Inflammatory macrophage treated with lipopolysaccharide for 1 hour (primary cell): ENCODE results near the gene LMAN2L.
"Not testable (repeated sequence)": the region's sequence is repeated elsewhere in the genome, so short reads cannot be mapped to it uniquely, and the experiment has no call there.

Source experiments
- DNase-seq, 2 donors: peaks; one replicate each; pipeline ENCODE4 v3.0.0-alpha.2; 2020 to 2022

The LMAN2L gene

DNA sequence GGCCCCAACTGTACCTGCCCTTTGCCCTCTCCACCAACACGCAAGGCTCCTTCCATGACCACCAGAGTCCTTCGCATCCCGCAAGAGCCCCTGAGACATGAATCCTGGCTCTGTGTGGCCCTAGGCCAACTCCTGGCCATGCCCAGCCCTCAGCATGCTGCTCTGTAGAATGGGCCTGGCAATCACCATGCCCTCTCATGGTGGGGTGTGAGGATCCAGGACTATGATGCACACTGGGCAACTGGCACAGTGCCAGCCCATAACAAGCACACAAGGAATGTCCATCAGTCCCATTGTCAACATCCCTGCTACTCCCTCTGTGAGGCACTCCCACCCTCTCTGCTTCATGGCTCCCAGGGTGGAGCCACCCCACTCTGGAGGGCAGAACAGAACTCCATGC is 52.6 kb downstream of the LMAN2L start:
- no peak for DNase-seq

- no peak for DNase-seq
Observed at GRCh38 chr2:96685577-96686459, 54.0 kb downstream of the LMAN2L start.

DNA sequence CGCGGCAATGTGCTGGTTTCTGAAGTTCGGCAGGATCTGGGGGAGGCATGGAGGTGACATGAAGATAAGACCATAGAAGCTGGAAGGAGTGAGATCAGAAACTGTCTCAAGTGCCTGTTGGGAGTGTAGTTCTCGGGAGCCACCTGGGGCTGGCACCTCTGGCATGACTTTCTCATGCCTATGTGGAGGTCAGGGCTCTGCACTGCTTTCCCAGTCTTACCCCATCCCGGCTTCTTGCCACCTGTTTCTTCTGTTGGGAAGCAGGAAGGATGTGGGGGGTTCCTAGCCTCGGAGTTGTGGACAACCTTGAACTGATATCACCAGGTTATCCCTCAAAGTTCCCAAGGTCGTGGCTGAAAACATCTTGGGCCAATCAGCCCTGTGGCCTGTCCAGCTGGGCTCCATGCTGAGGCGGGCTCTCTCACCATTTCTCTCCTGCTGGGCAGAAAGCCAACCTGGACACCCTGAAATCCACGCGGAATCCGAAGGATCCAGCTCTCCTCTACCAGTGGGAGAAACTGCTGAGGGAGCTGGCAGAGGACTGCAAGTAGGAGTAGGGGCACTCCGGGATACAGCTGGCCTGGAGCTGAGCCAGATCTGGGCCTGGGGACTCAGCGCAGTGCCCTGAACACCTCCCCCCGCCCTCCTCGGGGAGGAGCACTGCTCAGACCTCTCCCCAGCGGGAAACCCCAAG is 54.8 kb downstream of the LMAN2L start:
- DNase-seq: no peak

- no peak for DNase-seq
Observed at GRCh38 chr2:96683972-96684820, 55.7 kb downstream of the LMAN2L start.

DNA sequence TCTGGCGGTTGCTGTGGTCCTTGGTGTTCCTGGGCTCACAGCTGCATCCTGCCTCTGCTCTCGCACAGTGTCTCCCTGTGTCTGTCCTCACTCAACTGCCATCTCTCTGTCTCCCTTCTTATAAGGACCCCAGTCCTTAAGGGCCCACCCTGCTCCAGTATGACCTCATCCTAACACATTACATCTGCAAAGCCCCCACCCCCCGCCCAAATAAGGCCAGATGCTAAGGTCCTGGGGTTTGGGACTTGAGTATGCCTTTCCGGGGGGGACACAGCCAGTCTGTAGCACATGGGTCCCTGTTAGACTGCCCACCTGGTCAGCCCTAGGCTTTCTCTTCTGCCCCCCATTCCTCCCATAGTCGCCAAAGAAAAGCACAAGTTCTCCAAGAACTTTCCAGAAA is 56.6 kb downstream of the LMAN2L start:
- no peak for DNase-seq

DNA sequence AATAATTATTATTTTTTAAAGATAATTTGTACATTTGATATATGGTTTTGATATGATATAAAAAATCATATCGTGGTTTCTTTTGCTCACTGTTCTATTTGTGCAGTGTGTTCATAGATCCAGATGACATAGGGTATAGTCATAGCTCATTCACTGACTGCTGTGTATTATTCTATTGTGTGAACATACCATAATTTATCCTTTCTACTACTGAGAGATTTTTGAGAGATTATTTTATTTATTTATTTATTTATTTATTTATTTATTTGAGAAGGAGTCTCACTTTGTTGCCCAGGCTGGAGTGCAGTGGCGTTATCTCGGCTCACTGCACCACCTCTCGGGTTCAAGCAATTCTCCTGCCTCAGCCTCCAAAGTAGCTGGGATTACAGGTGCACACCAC is 58.3 kb downstream of the LMAN2L start:
- DNase-seq: no peak

DNA sequence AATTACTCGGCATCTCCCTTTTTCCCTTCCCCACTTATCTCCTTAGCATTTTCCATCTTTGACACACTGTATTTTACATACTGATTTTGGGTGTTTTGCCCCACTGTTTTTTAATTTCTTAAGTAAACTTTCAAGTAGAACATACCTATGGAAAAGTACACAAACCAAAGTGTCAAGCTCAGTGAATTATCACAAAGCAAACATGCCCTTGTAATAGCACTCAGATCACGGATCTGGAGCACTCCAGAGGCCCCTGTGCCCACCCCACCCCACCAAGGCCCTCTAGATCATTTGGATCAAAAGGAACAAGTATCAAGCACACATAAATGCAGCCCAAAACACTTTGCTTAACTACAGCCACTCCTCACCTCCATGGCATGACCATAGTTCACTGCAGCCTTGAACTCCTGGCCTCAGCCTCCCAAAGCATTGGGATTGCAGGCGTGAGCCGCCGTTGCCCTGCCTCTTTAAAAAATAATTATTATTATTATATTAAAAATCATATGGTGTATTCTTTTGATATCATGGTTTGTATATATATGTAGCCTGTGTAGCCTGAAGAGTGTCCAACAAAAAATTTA is 59.2 kb downstream of the LMAN2L start:
- DNase-seq: no peak

GRCh38 chr2:96679848-96680247 is 60.0 kb downstream of the LMAN2L start:
- DNase-seq: no peak

GRCh38 chr2:96669539-96670215 is 70.2 kb downstream of the LMAN2L start:
- DNase-seq: no peak

GRCh38 chr2:96668771-96669170 is 71.1 kb downstream of the LMAN2L start:
- DNase-seq: no peak

GRCh38 chr2:96665717-96666116 is 74.1 kb downstream of the LMAN2L start:
- DNase-seq: not testable (repeated sequence)

DNA sequence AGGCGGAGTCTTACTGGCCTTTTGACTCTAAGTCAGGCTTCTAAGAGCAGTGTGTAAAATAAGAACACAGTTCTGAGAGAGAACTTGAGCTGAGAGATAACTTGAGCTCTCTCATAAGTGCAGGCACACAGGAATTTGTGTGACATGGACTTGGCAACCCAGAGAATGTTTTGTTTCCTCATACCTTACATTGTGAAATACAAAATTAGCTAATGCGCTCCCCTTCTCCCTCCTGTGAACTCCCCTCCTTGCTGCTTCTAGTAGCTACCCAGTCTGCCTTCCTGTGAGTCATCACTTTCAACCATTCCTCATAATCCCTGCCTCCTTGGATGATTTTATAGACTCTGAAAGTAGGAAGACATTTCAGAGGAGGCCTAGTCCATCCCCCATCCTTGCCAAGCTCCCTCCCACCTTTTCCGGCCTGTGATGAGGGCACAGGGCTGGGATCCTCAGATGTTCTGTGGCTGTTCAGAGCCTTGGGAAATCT is 74.7 kb downstream of the LMAN2L start:
- peak; percentile 94 to 95 for DNase-seq

DNA sequence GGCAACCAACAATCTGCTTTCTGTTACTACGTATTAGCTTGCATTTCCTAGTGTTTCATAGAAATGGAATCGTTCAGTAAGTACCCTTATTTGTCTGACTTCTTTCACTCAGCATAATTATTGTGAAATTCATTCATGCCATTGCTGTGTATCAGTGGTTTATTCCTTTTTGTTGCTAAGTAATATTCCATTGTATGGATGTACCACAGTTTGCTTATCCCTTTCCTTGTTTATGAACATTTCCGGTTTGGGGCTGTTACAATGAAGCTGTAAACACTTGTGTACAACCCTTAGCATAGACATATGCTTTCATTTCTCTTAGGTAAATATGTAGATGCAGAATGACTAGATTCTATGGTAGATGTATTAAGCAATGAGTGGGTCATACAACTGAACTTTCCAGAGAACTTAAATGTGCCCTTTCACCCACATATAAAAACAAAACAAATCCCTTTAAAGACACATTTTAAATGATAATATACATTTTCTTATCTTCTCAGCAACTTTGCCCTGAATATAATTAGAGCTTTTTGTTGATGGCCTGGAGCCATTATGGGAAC is 75.4 kb downstream of the LMAN2L start:
- peak; percentile 7 to 18 for DNase-seq

GRCh38 chr2:96663829-96664228 is 76.0 kb downstream of the LMAN2L start:
- no peak for DNase-seq

- DNase-seq: no peak
Observed at GRCh38 chr2:96663177-96663576, 76.7 kb downstream of the LMAN2L start.

- DNase-seq: no peak
Observed at GRCh38 chr2:96662360-96662759, 77.5 kb downstream of the LMAN2L start.

DNA sequence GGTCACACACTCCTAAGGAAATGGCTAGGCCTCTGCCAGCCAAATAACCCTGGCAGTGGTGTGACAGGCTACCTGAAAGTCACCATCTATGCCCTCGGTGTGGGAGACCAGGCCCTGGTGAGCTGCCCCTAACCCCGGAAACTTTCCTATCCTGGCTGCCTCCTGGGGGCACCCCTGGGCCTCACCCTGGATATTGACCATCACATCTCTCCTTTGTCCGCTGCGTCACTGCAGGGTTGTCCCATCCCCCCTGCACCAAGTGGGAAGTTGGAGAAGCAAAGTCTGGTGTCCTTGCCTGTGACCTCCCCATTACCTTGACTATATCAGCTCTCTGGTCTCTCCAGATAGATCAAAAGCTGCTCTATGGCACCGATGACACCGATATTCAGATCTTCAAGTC is 78.5 kb downstream of the LMAN2L start:
- DNase-seq: no peak

- peak; percentile 41 to 54 for DNase-seq
Observed at GRCh38 chr2:96656540-96656939, 83.3 kb downstream of the LMAN2L start.
